Thyroid gland (tissue), 4 donors: ENCODE data around the gene SHISA9. TPM values are rescaled to one million over a fixed set of nuclear protein-coding genes. Genes with fewer than 3 reads are reported as not detected.
"Not testable (repeated sequence)": the region's sequence is repeated elsewhere in the genome, so short reads cannot be mapped to it uniquely, and the experiment has no call there.

ENCODE experiments used
- DNase-seq, 2 donors: peaks; one replicate each; pipeline ENCODE4 v3.0.0-alpha.2; 2019
- H3K27ac ChIP-seq, 3 donors: fragments of 200-600 bp; sonication (generic); 1 replicate in 2 of 3; 2 replicates in 1 of 3; pipeline ENCODE4 v1.5.1; 2016 to 2019; ENCODE audit warnings: mild to moderate bottlenecking in 1 of 3, moderate library complexity in 1 of 3
- H3K27me3 ChIP-seq: fragments of 200-600 bp; sonication (generic); one replicate; pipeline ENCODE4 v1.5.1; 2019
- H3K36me3 ChIP-seq, 2 donors: fragments of 200-600 bp; sonication (generic); one replicate each; pipeline ENCODE4 v1.5.1; 2016 to 2019
- H3K4me1 ChIP-seq, 2 donors: fragments of 200-600 bp; sonication (generic); one replicate each; pipeline ENCODE4 v1.5.1; 2017 to 2019
- H3K4me3 ChIP-seq, 3 donors: fragments of 200-600 bp; sonication (generic); replicated peaks in 1 of 3; 1 replicate in 2 of 3; 2 replicates in 1 of 3; pipeline ENCODE4 v1.5.1; 2016; ENCODE audit warnings: mild to moderate bottlenecking in 1 of 3
- H3K9me3 ChIP-seq: fragments of 200-600 bp; sonication (generic); one replicate; pipeline ENCODE4 v1.5.1; 2017
- CTCF ChIP-seq, 6 experiments: fragments of 200-600 bp in 3 of 6; fragments of 450-650 bp in 3 of 6; sonication (generic) in 3 of 6; IDR thresholded peaks; one replicate each; pipeline ENCODE4 v1.5.1; 2016 to 2019; ENCODE audit warnings: antibody characterized with exemption in 6 of 6, mild to moderate bottlenecking in 2 of 6, inconsistent platforms in 1 of 6, moderate library complexity in 1 of 6
- POLR2A ChIP-seq, 2 donors: fragments of 450-650 bp; IDR thresholded peaks; one replicate each; pipeline ENCODE4 v1.6.1; 2017; ENCODE audit warnings: antibody characterized with exemption in 2 of 2, mild to moderate bottlenecking in 2 of 2, moderate library complexity in 1 of 2
- WGBS, 2 donors: methylation state at CpG; one replicate each; pipeline ENCODE4 v1.1.5; 2017; 5-methylcytosine and 5-hydroxymethylcytosine counted together
- intact Hi-C: fragments of 100-400 bp; cut with DNase I; formaldehyde crosslinking; loops from one replicate; pipeline ENCODE4 v1.15.1; 2023
- total RNA-seq, 4 donors: library from RNA; depleted of rRNA; stranded (reverse); fragments of >200 nt; gene quantifications; one replicate each; pipeline ENCODE4 v1.2.3, GENCODE V29; 2016

SHISA9 gene
- under 1 TPM; 0.11 to 0.34 (median 0.28) TPM for total RNA-seq

- 0% methylated on average over 6 to 13 of the region's 110 CpGs for WGBS, 2 donors
- no peak for TF ChIP-seq POLR2A (IDR thresholded peaks at IDR 0.05)
- no peak for TF ChIP-seq CTCF (IDR thresholded peaks at IDR 0.05)
- Histone ChIP-seq H3K36me3 (no peaks in the 10 kb centered on the region), H3K4me3 (no peak within 1 kb of the TSS), H3K27me3 (peaks cover 18% of the 10 kb centered on the region), H3K9me3 (no peaks in the 10 kb centered on the region), H3K4me1 (peaks cover 5 to 12% of the 10 kb centered on the region in 2 donors), H3K27ac (no peak within 1 kb of the TSS)
- DNase-seq: peak in 1 of 2 donors; percentile 7
- intact Hi-C loops: no loop called here
Observed at GRCh38 chr16:12901597-12902461, at the start of gene SHISA9. SHISA9 (plus strand) TSS chr16:12901598.

GRCh38 chr16:12853972-12854371 lies 47.4 kb upstream of the SHISA9 start:
- Histone ChIP-seq H3K4me3 (no peak overlapping the region), H3K9me3 (no peaks in the 10 kb centered on the region), H3K27me3 (no peaks in the 10 kb centered on the region), H3K27ac (no peak overlapping the region), H3K36me3 (no peaks in the 10 kb centered on the region), H3K4me1 (no peaks in the 10 kb centered on the region)
- no peak for DNase-seq
- intact Hi-C loops: no loop called here
- 93 to 98% methylated on average over 3 of the region's 3 CpGs for WGBS, 2 donors
- no peak for TF ChIP-seq POLR2A (IDR thresholded peaks at IDR 0.05)
- TF ChIP-seq CTCF (IDR thresholded peaks at IDR 0.05): no peak

- DNase-seq, H3K27ac ChIP-seq, H3K36me3 ChIP-seq, H3K4me1 ChIP-seq, intact Hi-C loops, H3K4me3 ChIP-seq, H3K9me3 ChIP-seq, H3K27me3 ChIP-seq: not testable (repeated sequence)
- WGBS, 2 donors: 91 to 96% methylated on average over 2 of the region's 2 CpGs
Observed at GRCh38 chr16:12857435-12857834, 44.0 kb upstream of the SHISA9 start.

- Histone ChIP-seq H3K36me3 (no peaks in the 10 kb centered on the region), H3K4me3 (no peak overlapping the region), H3K27ac (no peak overlapping the region), H3K9me3 (no peaks in the 10 kb centered on the region), H3K27me3 (no peaks in the 10 kb centered on the region), H3K4me1 (no peaks in the 10 kb centered on the region)
- no peak for DNase-seq
- intact Hi-C loops: no loop called here
- WGBS, 2 donors: 87% methylated on average over 22 of the region's 22 CpGs
- TF ChIP-seq POLR2A (IDR thresholded peaks at IDR 0.05): no peak
- no peak for TF ChIP-seq CTCF (IDR thresholded peaks at IDR 0.05)
Observed at GRCh38 chr16:12862327-12862726, 39.1 kb upstream of the SHISA9 start.

GRCh38 chr16:12862941-12863340 lies 38.5 kb upstream of the SHISA9 start:
- Histone ChIP-seq H3K27ac (no peak overlapping the region), H3K27me3 (no peaks in the 10 kb centered on the region), H3K4me1 (no peaks in the 10 kb centered on the region), H3K9me3 (no peaks in the 10 kb centered on the region), H3K4me3 (no peak overlapping the region), H3K36me3 (no peaks in the 10 kb centered on the region)
- intact Hi-C loops: no loop called here
- no peak for DNase-seq
- 80 to 86% methylated on average over 5 of the region's 5 CpGs for WGBS, 2 donors
- no peak for TF ChIP-seq CTCF (IDR thresholded peaks at IDR 0.05)
- TF ChIP-seq POLR2A (IDR thresholded peaks at IDR 0.05): no peak
